Naive B cell (primary cell): ENCODE data around the gene RAMP3. TPM values are rescaled to one million over a fixed set of nuclear protein-coding genes. Genes with fewer than 3 reads are reported as not detected.

Experiments
- ATAC-seq, 2 donors: fragments of 150-1000 bp; cut with Tn5 transposase; 2 replicates each; pipeline ENCODE4 v1.10.0; 2021; ENCODE audit warnings: low read depth in 2 of 2, mild to moderate bottlenecking in 2 of 2, moderate library complexity in 2 of 2
- DNase-seq: peaks from one replicate; pipeline ENCODE4 v3.0.0; 2022
- H3K27ac Mint-ChIP-seq, 6 donors: one replicate each; pipeline ENCODE4 v1.8.0; 2020 to 2022; ENCODE audit warnings: mild to moderate bottlenecking in 6 of 6, mixed read lengths in 6 of 6, moderate library complexity in 5 of 6, inconsistent platforms in 2 of 6
- H3K27me3 Mint-ChIP-seq, 3 donors: one replicate each; pipeline ENCODE4 v1.8.0; 2021 to 2022; ENCODE audit warnings: mixed read lengths in 3 of 3, mild to moderate bottlenecking in 1 of 3
- H3K36me3 Mint-ChIP-seq, 2 donors: one replicate each; pipeline ENCODE4 v1.8.0; 2020 to 2022; ENCODE audit warnings: mixed read lengths in 2 of 2, inconsistent platforms in 1 of 2, mild to moderate bottlenecking in 1 of 2
- H3K4me1 Mint-ChIP-seq, 3 donors: one replicate each; pipeline ENCODE4 v1.8.0; 2020 to 2022; ENCODE audit warnings: mixed read lengths in 3 of 3, inconsistent platforms in 1 of 3, mild to moderate bottlenecking in 1 of 3, moderate library complexity in 1 of 3
- H3K4me3 Mint-ChIP-seq, 8 donors: one replicate each; pipeline ENCODE4 v1.8.0; 2020 to 2022; ENCODE audit warnings: mild to moderate bottlenecking in 8 of 8, mixed read lengths in 8 of 8, moderate library complexity in 8 of 8, inconsistent platforms in 2 of 8
- H3K9me3 Mint-ChIP-seq, 7 donors: one replicate each; pipeline ENCODE4 v1.8.0; 2020 to 2022; ENCODE audit warnings: mixed read lengths in 7 of 7, mild to moderate bottlenecking in 5 of 7, inconsistent platforms in 2 of 7, moderate library complexity in 1 of 7
- polyA plus RNA-seq, 6 donors: library from polyadenylated mRNA; unstranded; fragments of 300-500 nt; fragmentation: Illumina TruSeq; gene quantifications; one replicate each; pipeline ENCODE4 v1.2.3, GENCODE V29; 2021; ENCODE audit warnings: low read depth in 6 of 6

The RAMP3 gene
- polyA plus RNA-seq, 6 donors from 2014 or later, result not detected

- Mint-ChIP-seq H3K4me3 (peak overlapping the region in 1 of 8 donors; percentile 18), H3K9me3 (peaks cover 0 to 9% (median 0%) of the 10 kb centered on the region in 7 donors), H3K27me3 (peaks cover 0 to 6% (median 0%) of the 10 kb centered on the region in 3 donors), H3K4me1 (peaks cover 3 to 5% (median 4%) of the 10 kb centered on the region in 3 donors), H3K36me3 (no peaks in the 10 kb centered on the region), H3K27ac (no peak overlapping the region)
- DNase-seq, result no peak
- ATAC-seq, result no peak
Measured at GRCh38 chr7:45123913-45124710, 33.5 kb upstream of the RAMP3 start.

GRCh38 chr7:45125193-45125904, 32.2 kb upstream of the RAMP3 start:
- no peaks in the 10 kb centered on the region for H3K27me3 Mint-ChIP-seq
- ATAC-seq (no peak), DNase-seq (no peak)
- peak overlapping the region in 1 of 8 donors; percentile 61 for H3K4me3 Mint-ChIP-seq
- H3K9me3 Mint-ChIP-seq, result peaks cover 0 to 9% (median 0%) of the 10 kb centered on the region in 7 donors
- peaks cover 3 to 5% (median 4%) of the 10 kb centered on the region in 3 donors for H3K4me1 Mint-ChIP-seq
- peak overlapping the region in 2 of 6 donors; percentile 75 to 94 for H3K27ac Mint-ChIP-seq
- H3K36me3 Mint-ChIP-seq, result no peaks in the 10 kb centered on the region

- H3K27ac Mint-ChIP-seq, result no peak overlapping the region
- no peaks in the 10 kb centered on the region for H3K36me3 Mint-ChIP-seq
- peaks cover 0 to 6% (median 0%) of the 10 kb centered on the region in 7 donors for H3K9me3 Mint-ChIP-seq
- ATAC-seq, result no peak
- H3K27me3 Mint-ChIP-seq, result no peaks in the 10 kb centered on the region
- no peak for DNase-seq
- peaks cover 3 to 5% (median 4%) of the 10 kb centered on the region in 3 donors for H3K4me1 Mint-ChIP-seq
- H3K4me3 Mint-ChIP-seq, result no peak overlapping the region
Measured at GRCh38 chr7:45126201-45126600, 31.4 kb upstream of the RAMP3 start.

GRCh38 chr7:45126920-45127319, 30.7 kb upstream of the RAMP3 start:
- Mint-ChIP-seq H3K27me3 (peaks cover 0 to 4% (median 0%) of the 10 kb centered on the region in 3 donors), H3K9me3 (no peaks in the 10 kb centered on the region), H3K4me3 (no peak overlapping the region), H3K4me1 (peaks cover 3 to 5% (median 4%) of the 10 kb centered on the region in 3 donors), H3K27ac (no peak overlapping the region), H3K36me3 (no peaks in the 10 kb centered on the region)
- DNase-seq (no peak), ATAC-seq (no peak)

- Mint-ChIP-seq H3K27me3 (peaks cover 0 to 8% (median 8%) of the 10 kb centered on the region in 3 donors), H3K36me3 (no peaks in the 10 kb centered on the region), H3K4me1 (no peaks in the 10 kb centered on the region), H3K9me3 (no peaks in the 10 kb centered on the region), H3K27ac (peak overlapping the region in 1 of 6 donors; percentile 69), H3K4me3 (no peak overlapping the region)
- DNase-seq, result no peak
- ATAC-seq, result no peak
Measured at GRCh38 chr7:45129181-45129800, 28.3 kb upstream of the RAMP3 start.

GRCh38 chr7:45129906-45130305, 27.7 kb upstream of the RAMP3 start:
- Mint-ChIP-seq H3K27ac (peak overlapping the region in 1 of 6 donors; percentile 63), H3K4me3 (peak overlapping the region in 1 of 8 donors; percentile 70), H3K36me3 (no peaks in the 10 kb centered on the region), H3K27me3 (peaks cover 0 to 8% (median 8%) of the 10 kb centered on the region in 3 donors), H3K4me1 (no peaks in the 10 kb centered on the region), H3K9me3 (no peaks in the 10 kb centered on the region)
- DNase-seq (no peak), ATAC-seq (no peak)

GRCh38 chr7:45130910-45131309, 26.7 kb upstream of the RAMP3 start:
- DNase-seq (no peak), ATAC-seq (no peak)
- Mint-ChIP-seq H3K4me3 (no peak overlapping the region), H3K27ac (no peak overlapping the region), H3K27me3 (peaks cover 0 to 8% (median 8%) of the 10 kb centered on the region in 3 donors), H3K36me3 (no peaks in the 10 kb centered on the region), H3K9me3 (no peaks in the 10 kb centered on the region), H3K4me1 (peaks cover under 1 to 4% (median under 1%) of the 10 kb centered on the region in 3 donors)

- Mint-ChIP-seq H3K27me3 (peaks cover 0 to 8% (median 8%) of the 10 kb centered on the region in 3 donors), H3K36me3 (no peaks in the 10 kb centered on the region), H3K4me1 (peaks cover 4 to 8% (median 5%) of the 10 kb centered on the region in 3 donors), H3K27ac (peak overlapping the region in 3 of 6 donors; percentile 29 to 93 (median 61)), H3K4me3 (no peak overlapping the region), H3K9me3 (no peaks in the 10 kb centered on the region)
- no peak for ATAC-seq
- DNase-seq, result no peak
Measured at GRCh38 chr7:45131891-45132290, 25.7 kb upstream of the RAMP3 start.

- H3K4me3 Mint-ChIP-seq, result peak overlapping the region in 1 of 8 donors; percentile 12
- peaks cover 4 to 10% (median 5%) of the 10 kb centered on the region in 3 donors for H3K4me1 Mint-ChIP-seq
- no peak for ATAC-seq
- H3K36me3 Mint-ChIP-seq, result no peaks in the 10 kb centered on the region
- H3K27ac Mint-ChIP-seq, result peak overlapping the region in 2 of 6 donors; percentile 69 to 70
- DNase-seq, result no peak
- H3K9me3 Mint-ChIP-seq, result no peaks in the 10 kb centered on the region
- H3K27me3 Mint-ChIP-seq, result peaks cover 0 to 9% (median 8%) of the 10 kb centered on the region in 3 donors
Measured at GRCh38 chr7:45132708-45133320, 24.8 kb upstream of the RAMP3 start.

GRCh38 chr7:45133352-45133751, 24.2 kb upstream of the RAMP3 start:
- Mint-ChIP-seq H3K27me3 (peaks cover 0 to 13% (median 8%) of the 10 kb centered on the region in 3 donors), H3K9me3 (no peaks in the 10 kb centered on the region), H3K4me3 (no peak overlapping the region), H3K4me1 (peaks cover 4 to 15% (median 9%) of the 10 kb centered on the region in 3 donors), H3K36me3 (no peaks in the 10 kb centered on the region), H3K27ac (peak overlapping the region in 1 of 6 donors; percentile 52)
- DNase-seq (no peak), ATAC-seq (no peak)

GRCh38 chr7:45133877-45134276, 23.7 kb upstream of the RAMP3 start:
- DNase-seq (no peak), ATAC-seq (no peak)
- Mint-ChIP-seq H3K9me3 (no peaks in the 10 kb centered on the region), H3K36me3 (no peaks in the 10 kb centered on the region), H3K27me3 (peaks cover 0 to 13% (median 8%) of the 10 kb centered on the region in 3 donors), H3K27ac (peak overlapping the region in 1 of 6 donors; percentile 52), H3K4me3 (no peak overlapping the region), H3K4me1 (peaks cover 4 to 16% (median 15%) of the 10 kb centered on the region in 3 donors)

- no peaks in the 10 kb centered on the region for H3K9me3 Mint-ChIP-seq
- peak; percentile 77 to 83 for ATAC-seq
- H3K36me3 Mint-ChIP-seq, result no peaks in the 10 kb centered on the region
- H3K4me1 Mint-ChIP-seq, result peaks cover 18 to 33% (median 25%) of the 10 kb centered on the region in 3 donors
- peaks cover 0 to 13% (median 8%) of the 10 kb centered on the region in 3 donors for H3K27me3 Mint-ChIP-seq
- DNase-seq, result peak; percentile 64
- peak overlapping the region in 3 of 6 donors; percentile 0 to 60 (median 38) for H3K27ac Mint-ChIP-seq
- peak overlapping the region in 1 of 8 donors; percentile 68 for H3K4me3 Mint-ChIP-seq
Measured at GRCh38 chr7:45136106-45137060, 21.2 kb upstream of the RAMP3 start.
